CD4-positive, alpha-beta T cell (primary cell): ENCODE measurements around the gene APOC1. TPM values are rescaled to one million over a fixed set of nuclear protein-coding genes. Genes with fewer than 3 reads are reported as not detected.

Source experiments
- ATAC-seq: fragments of 200-7000 bp; cut with Tn5 transposase; one replicate; pipeline ENCODE4 v1.10.0; 2022; ENCODE audit warnings: mild to moderate bottlenecking; ENCODE audit not compliant: poor library complexity
- CTCF ChIA-PET: fragments of 350-600 bp; sonication (Branson Sonifier 250); formaldehyde crosslinking; loops from one replicate; lab custom pipeline; 2021; ENCODE audit warnings: antibody characterized with exemption, inconsistent platforms; lab: Charles Lee
- POLR2A ChIA-PET: fragments of 350-600 bp; sonication (Branson Sonifier 250); formaldehyde crosslinking; loops from one replicate; lab custom pipeline; 2021; ENCODE audit warnings: antibody characterized with exemption, inconsistent platforms; lab: Charles Lee
- DNase-seq, 14 experiments: peaks; one replicate each; pipeline ENCODE4 v3.0.0-alpha.2; 2013 to 2020; ENCODE audit warnings: mixed read lengths in 2 of 14
- H3K27ac ChIP-seq, 2 donors: one replicate each; pipeline versions ENCODE4 v1.5.1 to v1.7.0; 2013; ENCODE audit warnings: low read length in 2 of 2, low read depth in 1 of 2, mild to moderate bottlenecking in 1 of 2
- H3K27me3 ChIP-seq, 2 experiments: 1 replicate in 1 of 2; 2 replicates in 1 of 2; pipeline versions ENCODE4 v1.6.1 to v1.7.0; 2013; ENCODE audit warnings: low read length in 2 of 2, control low read depth in 1 of 2, mild to moderate bottlenecking in 1 of 2, moderate library complexity in 1 of 2; ENCODE audit not compliant: insufficient read depth in 2 of 2, control insufficient read depth in 1 of 2
- H3K36me3 ChIP-seq: one replicate; pipeline ENCODE4 v1.6.1; 2013; ENCODE audit warnings: low read length, control low read depth; ENCODE audit not compliant: insufficient read depth
- H3K4me1 ChIP-seq: one replicate; pipeline ENCODE4 v1.6.1; 2013; ENCODE audit warnings: low read length, control low read depth; ENCODE audit not compliant: insufficient read depth
- H3K4me3 ChIP-seq: one replicate; pipeline ENCODE4 v1.5.1; 2013; ENCODE audit warnings: mild to moderate bottlenecking, low read length, moderate library complexity
- H3K9me3 ChIP-seq, 2 experiments: 1 replicate in 1 of 2; 2 replicates in 1 of 2; pipeline versions ENCODE4 v1.6.1 to v1.7.0; 2013; ENCODE audit warnings: low read length in 2 of 2, mild to moderate bottlenecking in 2 of 2, control low read depth in 1 of 2, moderate library complexity in 1 of 2; ENCODE audit not compliant: control insufficient read depth in 1 of 2, insufficient read depth in 1 of 2
- H3K27ac Mint-ChIP-seq: one replicate; pipeline ENCODE4 v1.8.0; 2020; ENCODE audit warnings: mixed read lengths
- H3K27me3 Mint-ChIP-seq: one replicate; pipeline ENCODE4 v1.8.0; 2021; ENCODE audit warnings: mixed read lengths
- H3K36me3 Mint-ChIP-seq: one replicate; pipeline ENCODE4 v1.8.0; 2021; ENCODE audit warnings: low read depth, mixed read lengths
- H3K4me1 Mint-ChIP-seq: one replicate; pipeline ENCODE4 v1.8.0; 2021; ENCODE audit warnings: low read depth, mixed read lengths
- H3K4me3 Mint-ChIP-seq: one replicate; pipeline ENCODE4 v1.8.0; 2020; ENCODE audit warnings: mild to moderate bottlenecking, mixed read lengths
- H3K9me3 Mint-ChIP-seq: one replicate; pipeline ENCODE4 v1.8.0; 2020; ENCODE audit warnings: mixed read lengths
- CTCF ChIP-seq: fragments of 200-600 bp; IDR thresholded peaks from one replicate; pipeline ENCODE4 v1.8.0; 2022; ENCODE audit warnings: antibody characterized with exemption, mild to moderate bottlenecking
- intact Hi-C, 2 experiments: fragments of 100-400 bp; cut with DNase I in 1 of 2; cut with micrococcal nuclease in 1 of 2; formaldehyde crosslinking; loops; one replicate each; pipeline versions ENCODE4 v1.15.1 to v1.9.0; 2023 to 2025; cut with DNase I, micrococcal nuclease
- total RNA-seq, 174 experiments: library from RNA in 2 of 174; stranded (reverse) in 2 of 174; gene quantifications; one replicate each; pipeline ENCODE4 v1.2.3 and lab custom pipeline; 2021 to 2026

Gene APOC1
- total RNA-seq, 2 experiments from 2014 or later, result not detected

DNA sequence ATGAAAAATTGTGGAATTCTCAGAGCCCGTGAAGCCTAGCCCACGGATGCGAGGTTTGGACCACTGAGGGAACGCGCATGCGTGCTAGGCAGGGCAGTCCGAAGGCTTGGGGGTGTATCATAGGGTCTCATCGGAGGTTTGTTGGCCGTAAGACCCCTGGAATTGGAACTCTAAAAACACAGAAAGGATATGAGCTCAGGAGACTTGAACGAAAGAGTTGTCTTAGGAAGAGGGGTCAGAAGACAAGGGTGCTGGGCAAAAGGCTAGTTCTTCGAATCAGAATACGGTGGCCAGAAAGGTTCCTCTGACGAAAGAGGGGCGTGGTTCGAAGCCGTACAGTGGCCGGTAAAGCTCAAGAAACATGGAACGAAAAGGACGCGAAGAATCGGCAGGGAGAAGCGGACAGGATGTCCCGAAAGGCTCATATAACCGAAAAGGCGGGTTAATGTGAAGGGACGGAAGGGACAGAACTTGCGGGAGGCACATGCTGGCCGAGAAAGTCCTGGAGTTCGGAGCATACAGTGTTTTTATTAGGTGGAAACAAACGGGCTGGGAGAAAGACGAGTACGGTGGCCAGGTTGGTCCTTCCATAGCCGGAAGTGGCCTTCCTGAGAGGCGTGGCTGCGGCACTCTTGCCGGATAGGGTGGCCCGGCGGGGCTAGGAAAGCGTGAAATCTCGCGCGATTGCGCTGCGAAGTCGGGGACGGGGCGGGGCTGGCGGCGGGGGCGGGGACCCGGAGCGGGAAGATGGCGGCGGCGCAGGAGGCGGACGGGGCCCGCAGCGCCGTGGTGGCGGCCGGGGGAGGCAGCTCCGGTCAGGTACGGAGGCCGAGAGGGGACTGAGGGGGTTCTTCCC is 40.5 kb downstream of the APOC1 start, which contains the start of gene CLPTM1:
TSS of gene CLPTM1 (plus strand) at position 732 of the 856 bp plus-strand sequence. CDS start at position 748, 16 bp downstream.
- ATAC-seq (peak; percentile 94), DNase-seq (peak; percentile 93 to 98 (median 96))
- H3K36me3 Mint-ChIP-seq, result peaks cover 15% of the 10 kb centered on the region
- no peaks in the 10 kb centered on the region for H3K9me3 ChIP-seq
- H3K27ac ChIP-seq, result peak within 1 kb of the TSS; percentile 80 to 93
- H3K9me3 Mint-ChIP-seq, result no peaks in the 10 kb centered on the region
- H3K4me3 Mint-ChIP-seq, result peak within 1 kb of the TSS; percentile 96
- no peaks in the 10 kb centered on the region for H3K27me3 Mint-ChIP-seq
- peaks cover 11% of the 10 kb centered on the region for H3K36me3 ChIP-seq
- CTCF ChIA-PET, result interaction anchor here (0.5 to 2.1 kb wide), 3 partner anchors 27 to 231 kb away, joined by 3 to 5 read pairs (median 5); no protein-coding TSS in a partner anchor
- H3K4me1 Mint-ChIP-seq, result peaks cover 45% of the 10 kb centered on the region
- H3K4me3 ChIP-seq, result peak within 1 kb of the TSS; percentile 91
- peaks cover 52% of the 10 kb centered on the region for H3K4me1 ChIP-seq
- intact Hi-C loops, result loop anchor here (1.0 to 10.0 kb wide), 6 partner anchors 46 to 910 kb away; partner anchors contain the start of genes CLASRP (in 1 of the 2), FOXA3 (in 1 of the 2), PPP1R37 (in 1 of the 2) and RELB (in 1 of the 2)
- no peak for TF ChIP-seq CTCF
- POLR2A ChIA-PET, result interaction anchor here (0.7 to 1.8 kb wide), 7 partner anchors 39 to 223 kb away, joined by 3 to 24 read pairs (median 4); partner anchors contain the start of genes BLOC1S3, CLASRP, RELB and TOMM40
- H3K27ac Mint-ChIP-seq, result peak within 1 kb of the TSS; percentile 88
- no peaks in the 10 kb centered on the region for H3K27me3 ChIP-seq

- Mint-ChIP-seq H3K4me3 (peak overlapping the region; percentile 96), H3K36me3 (peaks cover 21% of the 10 kb centered on the region), H3K27me3 (no peaks in the 10 kb centered on the region), H3K9me3 (no peaks in the 10 kb centered on the region), H3K4me1 (peaks cover 54% of the 10 kb centered on the region), H3K27ac (peak overlapping the region; percentile 88)
- peak overlapping the region; percentile 91 for H3K4me3 ChIP-seq
- peak overlapping the region; percentile 68 to 80 for H3K27ac ChIP-seq
- H3K27me3 ChIP-seq, result no peaks in the 10 kb centered on the region
- intact Hi-C loops, result loop anchor here (1.0 to 10.0 kb wide), 6 partner anchors 45 to 909 kb away; partner anchors contain the start of genes CLASRP (in 1 of the 2), FOXA3 (in 1 of the 2), PPP1R37 (in 1 of the 2) and RELB (in 1 of the 2)
- no peak for TF ChIP-seq CTCF
- H3K9me3 ChIP-seq, result no peaks in the 10 kb centered on the region
- POLR2A ChIA-PET, result interaction anchor here (1.8 kb wide), 2 partner anchors 46 to 65 kb away, joined by 8 to 24 read pairs; partner anchors contain the start of genes RELB and TOMM40
- DNase-seq (peak in 2 of 14 experiments; percentile 1), ATAC-seq (peak; percentile 15)
- H3K4me1 ChIP-seq, result peaks cover 52% of the 10 kb centered on the region
- CTCF ChIA-PET, result interaction anchor here (0.6 to 2.1 kb wide), 3 partner anchors 104 to 243 kb away, joined by 4 to 5 read pairs (median 5); no protein-coding TSS in a partner anchor
- peaks cover 13% of the 10 kb centered on the region for H3K36me3 ChIP-seq
Observed at GRCh38 chr19:44955505-44956439, 41.4 kb downstream of the APOC1 start.
